Measurements from ENCODE around the gene DTX1.

DNA sequence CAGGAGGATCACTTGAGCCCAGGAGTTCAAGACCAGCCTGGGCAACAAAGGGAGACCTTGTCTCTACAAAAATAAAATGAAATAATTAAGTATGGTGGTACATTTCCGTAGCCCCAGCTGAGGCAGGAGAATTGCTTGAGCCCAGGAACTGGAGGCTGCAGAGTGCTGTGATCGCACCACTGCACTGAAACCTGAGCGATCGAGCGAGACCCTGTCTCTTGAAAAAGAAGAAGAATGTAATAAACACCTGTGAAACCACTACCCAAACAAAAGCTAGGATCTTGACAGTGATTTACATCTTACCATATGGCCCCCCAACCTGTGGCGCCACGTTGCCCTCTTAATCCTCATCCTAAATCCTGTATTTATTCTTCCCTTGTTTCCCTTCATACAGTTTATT, 5.7 kb upstream of the DTX1 start:
- TF ChIP-seq, protein P1, sequence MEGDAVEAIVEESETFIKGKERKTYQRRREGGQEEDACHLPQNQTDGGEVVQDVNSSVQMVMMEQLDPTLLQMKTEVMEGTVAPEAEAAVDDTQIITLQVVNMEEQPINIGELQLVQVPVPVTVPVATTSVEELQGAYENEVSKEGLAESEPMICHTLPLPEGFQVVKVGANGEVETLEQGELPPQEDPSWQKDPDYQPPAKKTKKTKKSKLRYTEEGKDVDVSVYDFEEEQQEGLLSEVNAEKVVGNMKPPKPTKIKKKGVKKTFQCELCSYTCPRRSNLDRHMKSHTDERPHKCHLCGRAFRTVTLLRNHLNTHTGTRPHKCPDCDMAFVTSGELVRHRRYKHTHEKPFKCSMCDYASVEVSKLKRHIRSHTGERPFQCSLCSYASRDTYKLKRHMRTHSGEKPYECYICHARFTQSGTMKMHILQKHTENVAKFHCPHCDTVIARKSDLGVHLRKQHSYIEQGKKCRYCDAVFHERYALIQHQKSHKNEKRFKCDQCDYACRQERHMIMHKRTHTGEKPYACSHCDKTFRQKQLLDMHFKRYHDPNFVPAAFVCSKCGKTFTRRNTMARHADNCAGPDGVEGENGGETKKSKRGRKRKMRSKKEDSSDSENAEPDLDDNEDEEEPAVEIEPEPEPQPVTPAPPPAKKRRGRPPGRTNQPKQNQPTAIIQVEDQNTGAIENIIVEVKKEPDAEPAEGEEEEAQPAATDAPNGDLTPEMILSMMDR (IDR thresholded peaks at IDR 0.05; ENCODE audit: low read depth, low read length, poor library complexity, severe bottlenecking) = no peak
- no peak for TF ChIP-seq EZH2phosphoT487 (IDR thresholded peaks at IDR 0.05; ENCODE audit: borderline replicate concordance, low read length)
